Coronary artery (tissue), 2 donors: ENCODE data around the gene RAB11FIP2.

Source experiments
- DNase-seq: peaks from one replicate; pipeline ENCODE4 v3.0.0-alpha.2; 2017; ENCODE audit warnings: low spot score
- H3K27ac ChIP-seq, 2 donors: fragments of 200-600 bp; sonication (generic); one replicate each; pipeline ENCODE4 v1.5.1; 2016 to 2019
- H3K4me3 ChIP-seq: fragments of 200-600 bp; sonication (generic); 2 replicates; pipeline ENCODE4 v1.5.1; 2016; ENCODE audit warnings: mild to moderate bottlenecking, moderate library complexity
- TF ChIP-seq, protein P1 (sequence below): fragments of 200-600 bp; sonication (generic); IDR thresholded peaks from one replicate; pipeline ENCODE4 v1.5.1; 2019; ENCODE audit warnings: antibody characterized with exemption

The RAB11FIP2 gene

DNA sequence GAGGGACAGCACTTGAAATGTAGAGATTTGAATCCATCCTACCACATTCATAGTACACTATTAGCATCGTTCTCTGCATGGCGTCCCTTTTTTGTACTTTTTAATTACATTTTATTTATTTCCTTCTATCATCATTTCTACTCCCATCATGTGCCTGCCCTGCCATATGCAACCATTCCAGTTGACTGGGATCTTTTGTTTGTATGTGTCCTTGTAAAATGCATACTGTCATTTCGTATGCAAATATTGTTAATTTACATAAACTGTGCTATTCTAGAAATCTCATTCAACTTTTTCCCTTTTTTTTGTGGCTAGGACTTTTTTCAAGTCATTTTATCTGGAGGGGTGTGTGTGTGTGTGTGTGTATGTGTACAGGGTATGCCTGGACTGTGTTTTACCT lies 57.9 kb downstream of the RAB11FIP2 start:
- DNase-seq: no peak
- Histone ChIP-seq H3K4me3 (no peak overlapping the region), H3K27ac (no peak overlapping the region)
- TF ChIP-seq, protein P1, sequence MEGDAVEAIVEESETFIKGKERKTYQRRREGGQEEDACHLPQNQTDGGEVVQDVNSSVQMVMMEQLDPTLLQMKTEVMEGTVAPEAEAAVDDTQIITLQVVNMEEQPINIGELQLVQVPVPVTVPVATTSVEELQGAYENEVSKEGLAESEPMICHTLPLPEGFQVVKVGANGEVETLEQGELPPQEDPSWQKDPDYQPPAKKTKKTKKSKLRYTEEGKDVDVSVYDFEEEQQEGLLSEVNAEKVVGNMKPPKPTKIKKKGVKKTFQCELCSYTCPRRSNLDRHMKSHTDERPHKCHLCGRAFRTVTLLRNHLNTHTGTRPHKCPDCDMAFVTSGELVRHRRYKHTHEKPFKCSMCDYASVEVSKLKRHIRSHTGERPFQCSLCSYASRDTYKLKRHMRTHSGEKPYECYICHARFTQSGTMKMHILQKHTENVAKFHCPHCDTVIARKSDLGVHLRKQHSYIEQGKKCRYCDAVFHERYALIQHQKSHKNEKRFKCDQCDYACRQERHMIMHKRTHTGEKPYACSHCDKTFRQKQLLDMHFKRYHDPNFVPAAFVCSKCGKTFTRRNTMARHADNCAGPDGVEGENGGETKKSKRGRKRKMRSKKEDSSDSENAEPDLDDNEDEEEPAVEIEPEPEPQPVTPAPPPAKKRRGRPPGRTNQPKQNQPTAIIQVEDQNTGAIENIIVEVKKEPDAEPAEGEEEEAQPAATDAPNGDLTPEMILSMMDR: no peak

DNA sequence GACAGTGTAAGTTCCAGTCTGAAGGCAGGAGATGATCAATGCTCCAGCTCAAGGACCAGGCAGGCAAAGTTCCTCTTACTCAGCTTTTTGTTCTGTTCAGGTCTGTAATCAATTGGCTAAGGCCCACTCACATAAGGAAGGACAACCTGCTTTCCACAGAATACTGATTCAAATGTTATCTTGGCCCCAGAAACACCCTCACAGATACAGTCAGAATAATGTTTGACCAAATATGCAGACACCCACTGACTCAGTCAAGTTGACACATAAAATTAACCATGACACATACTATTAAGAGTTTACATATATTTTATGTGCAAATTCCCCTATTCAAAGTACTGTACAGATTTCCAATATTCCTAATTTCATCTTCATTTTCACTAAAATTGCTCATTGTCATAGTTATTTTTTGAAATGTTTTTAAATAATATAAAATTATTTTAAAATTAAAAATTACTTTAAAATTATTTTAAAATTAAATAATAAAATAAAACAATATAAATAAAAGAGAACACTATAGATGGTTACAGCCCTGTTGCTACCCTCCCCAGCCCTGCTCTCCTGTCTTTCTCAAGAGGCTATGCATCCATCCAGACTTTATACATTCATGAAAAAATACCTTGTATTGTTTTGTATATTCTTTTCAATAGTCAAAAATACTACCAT lies 59.4 kb downstream of the RAB11FIP2 start:
- TF ChIP-seq, protein P1: no peak
- H3K4me3 ChIP-seq: no peak overlapping the region
- no peak overlapping the region for H3K27ac ChIP-seq
- DNase-seq: no peak

DNA sequence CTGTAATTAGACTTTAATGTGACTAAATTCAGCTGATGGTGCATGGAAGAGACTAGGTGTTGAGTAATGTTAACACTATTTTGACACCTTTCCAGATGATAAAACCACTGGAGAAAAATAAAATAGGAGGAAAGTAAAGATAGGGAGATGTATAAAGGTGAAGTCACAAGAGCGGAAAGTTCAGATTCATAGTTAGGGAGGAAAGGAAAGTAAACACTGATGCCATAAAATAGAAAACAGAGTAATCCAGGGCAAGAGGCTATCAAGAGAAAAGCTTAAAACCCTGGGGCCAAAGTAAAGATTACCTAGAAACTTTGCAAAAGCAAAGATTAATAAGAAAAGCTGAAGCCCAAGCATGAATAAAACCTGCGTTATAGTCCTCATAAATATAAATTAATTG lies 62.8 kb downstream of the RAB11FIP2 start:
- no peak for DNase-seq
- Histone ChIP-seq H3K27ac (no peak overlapping the region), H3K4me3 (no peak overlapping the region)
- TF ChIP-seq, protein P1: no peak

DNA sequence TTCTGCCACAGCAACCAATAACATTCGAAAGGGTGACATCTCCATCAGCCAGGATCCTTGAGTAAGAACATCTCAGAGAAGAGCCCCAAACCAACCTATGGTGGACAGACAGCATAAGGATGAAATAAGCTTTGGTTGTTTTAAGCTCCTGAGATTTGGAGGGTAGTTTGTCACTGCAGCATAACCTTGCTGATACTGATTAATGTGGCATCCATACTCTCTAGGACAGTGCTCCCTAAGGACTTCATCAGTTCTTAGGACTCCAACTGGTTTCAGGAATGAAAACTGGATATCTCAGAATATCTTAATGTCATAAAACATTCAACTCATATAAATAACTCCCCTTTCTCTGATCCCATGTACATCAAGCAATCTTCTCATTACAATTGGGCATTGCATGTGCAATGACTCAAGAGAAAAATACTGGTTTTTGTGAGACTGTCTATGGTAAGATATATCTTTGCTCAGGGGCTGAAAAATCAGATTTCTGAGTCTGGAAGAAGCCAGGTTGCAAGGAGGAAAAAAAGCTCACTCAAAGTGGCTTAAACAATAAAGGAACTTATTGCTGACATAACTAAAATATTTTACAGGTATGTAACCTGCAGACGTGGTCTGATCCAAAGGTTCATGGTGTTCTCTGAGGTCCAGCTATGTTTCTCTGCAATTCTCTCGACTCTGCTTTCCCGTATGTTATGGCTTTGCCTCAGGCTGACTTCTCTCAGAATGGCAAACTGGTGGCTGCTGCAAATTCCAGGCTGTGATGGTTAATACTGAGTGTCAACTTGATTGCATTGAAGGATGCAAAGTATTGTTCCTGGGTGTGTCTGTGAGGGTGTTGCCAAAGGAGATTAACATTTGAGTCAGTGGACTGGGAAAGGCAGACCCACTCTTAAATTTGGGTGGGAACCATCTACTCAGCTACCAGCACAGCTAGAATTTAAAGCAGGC lies 65.7 kb downstream of the RAB11FIP2 start:
- TF ChIP-seq, protein P1: no peak
- no peak overlapping the region for H3K4me3 ChIP-seq
- H3K27ac ChIP-seq: no peak overlapping the region
- DNase-seq: no peak

DNA sequence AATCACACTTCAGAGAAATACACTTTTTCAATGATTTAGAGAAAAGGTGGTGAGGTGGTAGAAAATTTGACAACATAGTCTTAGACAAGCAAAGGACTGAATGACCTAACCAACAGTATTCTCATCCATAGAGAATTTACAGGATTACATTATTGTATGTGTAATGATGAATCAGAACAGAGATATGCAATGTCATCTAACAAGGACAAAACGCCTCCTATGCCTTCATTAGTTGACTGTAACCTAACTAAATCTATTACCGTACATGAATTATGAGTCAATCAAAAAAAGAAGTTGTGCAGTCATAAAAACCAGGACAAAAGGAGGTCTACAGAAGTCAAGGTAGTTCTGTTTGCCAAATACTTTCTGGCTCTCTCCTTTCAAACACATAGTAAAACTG lies 66.5 kb downstream of the RAB11FIP2 start:
- H3K27ac ChIP-seq: no peak overlapping the region
- TF ChIP-seq, protein P1: no peak
- H3K4me3 ChIP-seq: no peak overlapping the region
- DNase-seq: no peak

DNA sequence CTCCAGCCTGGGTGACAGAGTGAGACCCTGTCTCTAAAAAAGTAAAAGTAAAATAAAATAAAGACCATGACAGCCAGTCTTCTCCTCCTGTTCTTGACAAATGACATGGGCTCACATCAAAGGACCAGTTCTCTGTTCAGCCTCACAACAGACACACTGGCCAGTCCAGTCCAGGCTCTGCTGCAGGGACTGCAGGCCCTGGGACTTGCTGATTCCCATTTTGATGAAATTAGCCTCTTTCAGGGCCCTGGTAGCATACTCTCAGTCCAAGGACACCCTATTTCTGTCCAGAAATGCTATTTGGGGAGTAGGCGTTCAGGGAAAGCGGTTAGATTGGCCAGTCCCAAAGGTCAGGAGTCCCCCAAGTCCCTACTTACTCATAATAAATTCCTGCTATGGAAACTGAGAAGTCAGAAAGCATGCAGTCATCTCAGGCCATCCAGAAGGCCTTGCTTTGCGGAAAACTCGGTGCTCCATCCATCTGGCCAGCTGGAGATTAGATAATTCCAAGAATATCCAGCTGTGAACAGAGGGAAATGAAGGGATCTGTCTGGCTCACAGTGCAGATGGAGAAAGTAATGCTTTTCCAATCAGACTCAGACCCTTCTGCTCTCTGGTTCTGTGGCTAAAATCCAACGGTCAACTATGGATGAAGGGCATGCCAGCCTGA lies 74.4 kb downstream of the RAB11FIP2 start:
- DNase-seq: no peak
- no peak overlapping the region for H3K27ac ChIP-seq
- TF ChIP-seq, protein P1: no peak
- H3K4me3 ChIP-seq: no peak overlapping the region
